PC-3 (cell line): Measurements from ENCODE around the gene HTR3B. TPM values are rescaled to one million over a fixed set of nuclear protein-coding genes. Genes with fewer than 3 reads are reported as not detected.

ENCODE experiments used
- ATAC-seq: fragments of 200-7000 bp; cut with Tn5 transposase; 2 replicates; pipeline ENCODE4 v1.9.1; 2020; ENCODE audit warnings: mild to moderate bottlenecking, moderate library complexity
- BruUV-seq: library from RNA; stranded (reverse); fragments of 400-500 nt; replicated peaks from 2 replicates; lab custom pipeline; 2021; lab: Mats Ljungman, UMichigan
- CTCF ChIA-PET: fragments of 300-600 bp; sonication (Branson Sonifier 250); formaldehyde crosslinking; loops from one replicate; lab custom pipeline; 2022; ENCODE audit warnings: antibody characterized with exemption; lab: Charles Lee
- POLR2A ChIA-PET: fragments of 300-600 bp; sonication (Branson Sonifier 250); formaldehyde crosslinking; loops from one replicate; lab custom pipeline; 2022; ENCODE audit warnings: antibody characterized with exemption; ENCODE audit not compliant: unreplicated experiment; lab: Charles Lee
- DNase-seq: peaks from one replicate; pipeline ENCODE4 v3.0.0-alpha.2; 2015
- H2AFZ ChIP-seq: fragments of 300-600 bp; sonication (generic); 2 replicates; pipeline ENCODE4 v1.6.0; 2016; ENCODE audit warnings: antibody characterized with exemption, low read length
- H3F3A ChIP-seq: fragments of 300-600 bp; sonication (generic); one replicate; pipeline ENCODE4 v1.6.0; 2017; ENCODE audit warnings: antibody characterized with exemption, low read length, control low read depth, mild to moderate bottlenecking; ENCODE audit not compliant: unreplicated experiment
- H3K27ac ChIP-seq: fragments of 300-600 bp; sonication (generic); 2 replicates; pipeline ENCODE4 v1.5.1; 2016; ENCODE audit warnings: mild to moderate bottlenecking, low read length
- H3K27me3 ChIP-seq: fragments of 300-600 bp; sonication (generic); 2 replicates; pipeline ENCODE4 v1.6.1; 2016; ENCODE audit warnings: low read length, mixed read lengths
- H3K36me3 ChIP-seq: fragments of 300-600 bp; sonication (generic); 2 replicates; pipeline ENCODE4 v1.6.1; 2016; ENCODE audit warnings: low read depth, mixed run types, low read length, mixed read lengths
- H3K4me1 ChIP-seq: fragments of 300-600 bp; sonication (generic); 2 replicates; pipeline ENCODE4 v1.5.1; 2016; ENCODE audit warnings: low read length; ENCODE audit not compliant: insufficient read depth
- H3K4me2 ChIP-seq: fragments of 300-600 bp; sonication (generic); 2 replicates; pipeline ENCODE4 v1.6.0; 2016; ENCODE audit warnings: low read length
- H3K4me3 ChIP-seq: fragments of 300-600 bp; sonication (generic); 2 replicates; pipeline ENCODE4 v1.5.1; 2016; ENCODE audit warnings: mild to moderate bottlenecking, low read length, mixed read lengths
- H3K79me2 ChIP-seq: fragments of 300-600 bp; sonication (generic); 2 replicates; pipeline ENCODE4 v1.6.1; 2017; ENCODE audit warnings: low read length, mixed read lengths
- H3K9ac ChIP-seq: fragments of 300-600 bp; sonication (generic); 2 replicates; pipeline ENCODE4 v1.6.0; 2016; ENCODE audit warnings: mild to moderate bottlenecking, low read length
- H3K9me2 ChIP-seq: fragments of 300-600 bp; sonication (generic); replicated peaks from 2 replicates; pipeline ENCODE4 v1.6.1; 2016; ENCODE audit warnings: mixed run types, low read length, mixed read lengths
- H3K9me3 ChIP-seq: fragments of 300-600 bp; sonication (generic); 2 replicates; pipeline ENCODE4 v1.6.1; 2016; ENCODE audit warnings: low read length, mixed read lengths
- H4K20me1 ChIP-seq: fragments of 300-600 bp; sonication (generic); 2 replicates; pipeline ENCODE4 v1.6.1; 2016; ENCODE audit warnings: low read length, mixed read lengths
- CTCF ChIP-seq: fragments of 300-600 bp; sonication (generic); conservative IDR thresholded peaks from 2 replicates; pipeline ENCODE4 v1.5.1; 2017; ENCODE audit warnings: antibody characterized with exemption, low read depth, mild to moderate bottlenecking, low read length
- EZH2 ChIP-seq: fragments of 300-600 bp; sonication (generic); IDR thresholded peaks from one replicate; pipeline ENCODE4 v1.6.1; 2017; ENCODE audit warnings: antibody characterized with exemption, mild to moderate bottlenecking, low read length; ENCODE audit not compliant: unreplicated experiment
- EZH2phosphoT487 ChIP-seq: fragments of 300-600 bp; sonication (generic); IDR thresholded peaks from 2 replicates; pipeline ENCODE4 v1.6.1; 2018; ENCODE audit warnings: mild to moderate bottlenecking, antibody characterized with exemption, low read length, borderline replicate concordance
- intact Hi-C: fragments of 100-400 bp; cut with micrococcal nuclease; formaldehyde crosslinking; loops from 2 replicates; pipeline ENCODE4 v1.9.0; 2023
- total RNA-seq: library from RNA; depleted of rRNA; stranded (reverse); fragments of >200 nt; gene quantifications from 2 replicates; pipeline ENCODE4 v1.2.3, GENCODE V29; 2014

Gene HTR3B
- total RNA-seq, 1 experiment from 2014 or later = not detected

GRCh38 chr11:113952070-113952469 is 47.5 kb downstream of the HTR3B start:
- ChIA-PET POLR2A (no interaction called here), CTCF (no interaction called here)
- H2AFZ ChIP-seq = no peak overlapping the region
- H3K9ac ChIP-seq = no peak overlapping the region
- TF ChIP-seq EZH2 (no peak), CTCF (no peak), EZH2phosphoT487 (no peak)
- intact Hi-C loops = no loop called here
- no peak overlapping the region for H3K27ac ChIP-seq
- peaks cover 73% of the 10 kb centered on the region for H3K27me3 ChIP-seq
- no peak overlapping the region for H3K4me3 ChIP-seq
- H4K20me1 ChIP-seq = no peaks in the 10 kb centered on the region
- no peak overlapping the region for H3K4me2 ChIP-seq
- no peaks in the 10 kb centered on the region for H3F3A ChIP-seq
- DNase-seq = no peak
- H3K9me2 ChIP-seq = no peaks in the 10 kb centered on the region
- ATAC-seq = no peak
- H3K79me2 ChIP-seq = no peaks in the 10 kb centered on the region
- H3K4me1 ChIP-seq = no peaks in the 10 kb centered on the region
- H3K9me3 ChIP-seq = no peaks in the 10 kb centered on the region
- H3K36me3 ChIP-seq = no peaks in the 10 kb centered on the region
- no TSS peak for BruUV-seq

GRCh38 chr11:113952588-113952987 is 48.0 kb downstream of the HTR3B start:
- ChIA-PET CTCF (no interaction called here), POLR2A (no interaction called here)
- TF ChIP-seq EZH2 (no peak), CTCF (no peak), EZH2phosphoT487 (no peak)
- no peak for DNase-seq
- H3K9me2 ChIP-seq = no peaks in the 10 kb centered on the region
- no peaks in the 10 kb centered on the region for H3K4me1 ChIP-seq
- H2AFZ ChIP-seq = no peak overlapping the region
- H3K27me3 ChIP-seq = peaks cover 79% of the 10 kb centered on the region
- no peaks in the 10 kb centered on the region for H3K9me3 ChIP-seq
- no peaks in the 10 kb centered on the region for H4K20me1 ChIP-seq
- H3K79me2 ChIP-seq = no peaks in the 10 kb centered on the region
- intact Hi-C loops = no loop called here
- H3K4me2 ChIP-seq = no peak overlapping the region
- no peak overlapping the region for H3K4me3 ChIP-seq
- no peak overlapping the region for H3K27ac ChIP-seq
- no peak for ATAC-seq
- H3K36me3 ChIP-seq = no peaks in the 10 kb centered on the region
- H3K9ac ChIP-seq = no peak overlapping the region
- no TSS peak for BruUV-seq
- H3F3A ChIP-seq = no peaks in the 10 kb centered on the region

- CTCF ChIA-PET = no interaction called here
- Histone ChIP-seq H3K27ac (no peak overlapping the region), H3K27me3 (peaks cover 81% of the 10 kb centered on the region), H3K79me2 (no peaks in the 10 kb centered on the region), H3K4me2 (no peak overlapping the region), H3K36me3 (no peaks in the 10 kb centered on the region), H3K9me2 (no peaks in the 10 kb centered on the region), H3F3A (no peaks in the 10 kb centered on the region), H3K9ac (no peak overlapping the region), H3K4me1 (no peaks in the 10 kb centered on the region), H3K4me3 (no peak overlapping the region), H4K20me1 (no peaks in the 10 kb centered on the region), H2AFZ (no peak overlapping the region), H3K9me3 (no peaks in the 10 kb centered on the region)
- DNase-seq (no peak), ATAC-seq (no peak)
- no TSS peak for BruUV-seq
- intact Hi-C loops = no loop called here
- TF ChIP-seq EZH2 = no peak
- no peak for TF ChIP-seq EZH2phosphoT487
- no peak for TF ChIP-seq CTCF
- POLR2A ChIA-PET = no interaction called here
These were observed 49.6 kb downstream of the HTR3B start for GRCh38 chr11:113954235-113954634.
